ENCODE results near the gene CAVIN3. TPM values are rescaled to one million over a fixed set of nuclear protein-coding genes. Genes with fewer than 3 reads are reported as not detected.

Gene CAVIN3
- total RNA-seq, 1 experiment from 2014 or later, result 11.2 TPM

DNA sequence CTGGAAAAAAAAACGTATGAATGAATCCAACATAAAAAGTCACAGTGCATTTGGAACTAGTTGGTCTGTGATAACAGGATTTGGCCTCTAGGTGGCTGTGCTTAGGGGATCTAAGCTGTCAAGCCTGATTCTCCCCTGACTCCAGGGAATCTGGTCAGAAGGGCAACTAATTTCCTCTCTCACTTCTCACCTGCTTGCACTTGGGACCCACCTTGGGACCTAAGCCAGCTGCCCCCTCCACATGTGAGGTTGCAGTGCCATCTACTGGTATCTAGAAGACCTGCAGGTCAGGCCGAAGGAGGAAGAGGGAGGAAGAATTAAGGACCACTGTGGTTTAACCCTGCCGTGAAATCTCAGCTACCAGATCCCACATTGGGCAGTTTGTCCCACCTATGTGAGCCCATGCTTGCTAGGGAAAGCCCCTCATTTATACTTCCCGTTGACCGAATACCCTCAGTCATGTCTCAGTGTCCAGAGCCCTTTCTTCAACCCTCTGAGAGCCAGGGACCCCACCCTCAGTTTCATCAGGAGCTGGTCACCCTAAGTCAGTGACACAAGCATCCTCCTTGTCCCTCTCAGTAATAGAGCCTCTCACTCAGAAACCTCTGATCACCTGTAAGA lies 33.2 kb upstream of the CAVIN3 start:
- no peak overlapping the region for H3K4me3 Mint-ChIP-seq (ENCODE audit: unreplicated experiment)
- no peaks in the 10 kb centered on the region for H3K27me3 Mint-ChIP-seq (ENCODE audit: insufficient read depth, unreplicated experiment)
- ChIA-PET CTCF (interaction anchor here (0.6 to 2.8 kb wide), 25 partner anchors 9 to 361 kb away, joined by 3 to 75 read pairs (median 5); partner anchors contain the start of genes APBB1, CAVIN3, CCKBR and FHIP1B), POLR2A (no interaction called here)
- H3K4me3 ChIP-seq (ENCODE audit: low read depth, low read length), result no peak overlapping the region
- intact Hi-C loops (cut with micrococcal nuclease; ENCODE audit: unreplicated experiment), result loop anchor here (1.0 to 5.0 kb wide), 7 partner anchors 30 to 361 kb away; partner anchors contain the start of gene FHIP1B
- H3K9me3 Mint-ChIP-seq (ENCODE audit: unreplicated experiment), result no peaks in the 10 kb centered on the region
- H3K27me3 ChIP-seq (replicated peaks; ENCODE audit: control insufficient read depth, insufficient read depth, low read length), result no peaks in the 10 kb centered on the region
- peaks cover 10% of the 10 kb centered on the region for H3K4me1 ChIP-seq
- H3K36me3 Mint-ChIP-seq (ENCODE audit: insufficient read depth, unreplicated experiment), result no peaks in the 10 kb centered on the region
- H3K36me3 ChIP-seq (ENCODE audit: control insufficient read depth, insufficient read depth, low read length), result no peaks in the 10 kb centered on the region
- peak; percentile 91 to 92 for DNase-seq
- TF ChIP-seq, protein P1, sequence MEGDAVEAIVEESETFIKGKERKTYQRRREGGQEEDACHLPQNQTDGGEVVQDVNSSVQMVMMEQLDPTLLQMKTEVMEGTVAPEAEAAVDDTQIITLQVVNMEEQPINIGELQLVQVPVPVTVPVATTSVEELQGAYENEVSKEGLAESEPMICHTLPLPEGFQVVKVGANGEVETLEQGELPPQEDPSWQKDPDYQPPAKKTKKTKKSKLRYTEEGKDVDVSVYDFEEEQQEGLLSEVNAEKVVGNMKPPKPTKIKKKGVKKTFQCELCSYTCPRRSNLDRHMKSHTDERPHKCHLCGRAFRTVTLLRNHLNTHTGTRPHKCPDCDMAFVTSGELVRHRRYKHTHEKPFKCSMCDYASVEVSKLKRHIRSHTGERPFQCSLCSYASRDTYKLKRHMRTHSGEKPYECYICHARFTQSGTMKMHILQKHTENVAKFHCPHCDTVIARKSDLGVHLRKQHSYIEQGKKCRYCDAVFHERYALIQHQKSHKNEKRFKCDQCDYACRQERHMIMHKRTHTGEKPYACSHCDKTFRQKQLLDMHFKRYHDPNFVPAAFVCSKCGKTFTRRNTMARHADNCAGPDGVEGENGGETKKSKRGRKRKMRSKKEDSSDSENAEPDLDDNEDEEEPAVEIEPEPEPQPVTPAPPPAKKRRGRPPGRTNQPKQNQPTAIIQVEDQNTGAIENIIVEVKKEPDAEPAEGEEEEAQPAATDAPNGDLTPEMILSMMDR (IDR thresholded peaks at IDR 0.05; ENCODE audit: insufficient read depth in 1 of 2, low read depth in 1 of 2, low read length in 1 of 2, severe bottlenecking in 1 of 2, unreplicated experiment in 1 of 2), result peak; percentile 87 to 96
- BruUV-seq (replicated peaks), result no TSS peak
- no peaks in the 10 kb centered on the region for H3K9me3 ChIP-seq
- H3K4me1 Mint-ChIP-seq (ENCODE audit: low read depth, unreplicated experiment), result peaks cover 24% of the 10 kb centered on the region
- no peak overlapping the region for H3K27ac Mint-ChIP-seq (ENCODE audit: unreplicated experiment)

DNA sequence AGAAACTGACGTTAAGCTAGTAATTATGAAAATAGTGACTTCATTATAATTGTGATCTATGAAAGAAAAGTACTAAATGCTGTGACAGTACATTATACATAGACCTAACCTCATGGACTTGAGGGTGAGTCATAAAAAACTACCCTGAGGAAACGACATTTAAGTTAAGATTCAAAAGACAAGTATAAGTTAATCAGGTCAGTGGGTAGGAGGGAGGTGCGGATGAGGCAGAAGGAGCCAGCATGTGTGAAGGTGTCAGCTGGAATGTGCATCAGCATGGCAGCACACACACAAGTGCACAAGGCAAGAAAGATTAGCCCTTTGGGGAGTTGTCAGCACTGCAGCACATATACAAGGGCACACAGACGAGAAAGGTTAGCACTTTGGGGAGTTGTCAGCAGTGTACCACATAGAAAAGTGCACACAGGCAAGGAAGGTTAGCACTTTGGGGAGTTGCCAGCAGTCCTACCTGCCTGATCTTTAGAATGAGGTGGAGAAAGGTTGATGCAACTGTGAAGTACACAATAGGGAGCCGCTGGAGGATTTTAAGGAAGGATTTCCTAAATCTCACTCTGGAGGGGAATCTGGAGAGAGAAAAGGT lies 31.6 kb upstream of the CAVIN3 start:
- Mint-ChIP-seq H3K4me3 (ENCODE audit: unreplicated experiment) (no peak overlapping the region), H3K27me3 (ENCODE audit: insufficient read depth, unreplicated experiment) (no peaks in the 10 kb centered on the region), H3K36me3 (ENCODE audit: insufficient read depth, unreplicated experiment) (no peaks in the 10 kb centered on the region), H3K9me3 (ENCODE audit: unreplicated experiment) (no peaks in the 10 kb centered on the region), H3K4me1 (ENCODE audit: low read depth, unreplicated experiment) (peaks cover 24% of the 10 kb centered on the region), H3K27ac (ENCODE audit: unreplicated experiment) (no peak overlapping the region)
- intact Hi-C loops (cut with micrococcal nuclease; ENCODE audit: unreplicated experiment), result loop anchor here (5.0 kb wide), 1 partner anchor 120 kb away; the partner anchor contains the start of gene FHIP1B
- POLR2A ChIA-PET, result no interaction called here
- no peak overlapping the region for H3K4me3 ChIP-seq (ENCODE audit: low read depth, low read length)
- no peak for DNase-seq
- H3K27me3 ChIP-seq (replicated peaks; ENCODE audit: control insufficient read depth, insufficient read depth, low read length), result no peaks in the 10 kb centered on the region
- no peaks in the 10 kb centered on the region for H3K36me3 ChIP-seq (ENCODE audit: control insufficient read depth, insufficient read depth, low read length)
- BruUV-seq (replicated peaks), result no TSS peak
- no peaks in the 10 kb centered on the region for H3K9me3 ChIP-seq
- CTCF ChIA-PET, result interaction anchor here (1.0 to 1.6 kb wide), 2 partner anchors 11 to 32 kb away, joined by 3 to 11 read pairs; no protein-coding TSS in a partner anchor
- TF ChIP-seq, protein P1 (IDR thresholded peaks at IDR 0.05; ENCODE audit: insufficient read depth in 1 of 2, low read depth in 1 of 2, low read length in 1 of 2, severe bottlenecking in 1 of 2, unreplicated experiment in 1 of 2), result no peak
- H3K4me1 ChIP-seq, result peaks cover 10% of the 10 kb centered on the region

DNA sequence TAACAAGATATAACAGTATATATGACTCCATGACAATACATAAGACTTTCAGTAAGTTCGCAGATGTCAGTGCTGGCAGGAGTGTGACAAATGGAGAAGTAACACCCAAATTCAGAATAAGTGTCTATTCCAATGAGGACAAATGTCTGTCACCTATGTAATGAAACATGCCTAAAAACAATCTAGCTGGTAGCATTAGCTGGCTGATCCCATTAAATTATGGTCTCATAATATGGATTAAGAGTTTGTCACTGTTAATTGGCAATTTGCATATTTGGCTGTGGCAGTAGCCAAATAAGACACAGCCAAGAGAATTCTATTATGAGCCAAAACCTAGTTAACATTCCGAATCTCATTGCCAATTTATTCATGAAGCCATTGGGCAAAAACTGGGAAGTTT lies 30.2 kb upstream of the CAVIN3 start:
- no peaks in the 10 kb centered on the region for H3K9me3 Mint-ChIP-seq (ENCODE audit: unreplicated experiment)
- no peak for DNase-seq
- Histone ChIP-seq H3K27me3 (replicated peaks; ENCODE audit: control insufficient read depth, insufficient read depth, low read length) (no peaks in the 10 kb centered on the region), H3K36me3 (ENCODE audit: control insufficient read depth, insufficient read depth, low read length) (no peaks in the 10 kb centered on the region), H3K4me3 (ENCODE audit: low read depth, low read length) (no peak overlapping the region), H3K4me1 (peaks cover 10% of the 10 kb centered on the region), H3K9me3 (no peaks in the 10 kb centered on the region)
- ChIA-PET POLR2A (no interaction called here), CTCF (interaction anchor here (1.6 kb wide), 1 partner anchor 13 kb away, joined by 11 read pairs; no protein-coding TSS in a partner anchor)
- TF ChIP-seq, protein P1 (IDR thresholded peaks at IDR 0.05; ENCODE audit: insufficient read depth in 1 of 2, low read depth in 1 of 2, low read length in 1 of 2, severe bottlenecking in 1 of 2, unreplicated experiment in 1 of 2), result no peak
- no peak overlapping the region for H3K27ac Mint-ChIP-seq (ENCODE audit: unreplicated experiment)
- intact Hi-C loops (cut with micrococcal nuclease; ENCODE audit: unreplicated experiment), result loop anchor here (5.0 kb wide), 1 partner anchor 118 kb away; the partner anchor contains the start of gene FHIP1B
- H3K27me3 Mint-ChIP-seq (ENCODE audit: insufficient read depth, unreplicated experiment), result no peaks in the 10 kb centered on the region
- no TSS peak for BruUV-seq (replicated peaks)
- H3K4me1 Mint-ChIP-seq (ENCODE audit: low read depth, unreplicated experiment), result peaks cover 18% of the 10 kb centered on the region
- H3K4me3 Mint-ChIP-seq (ENCODE audit: unreplicated experiment), result no peak overlapping the region
- no peaks in the 10 kb centered on the region for H3K36me3 Mint-ChIP-seq (ENCODE audit: insufficient read depth, unreplicated experiment)
